IMR-90 (cell line): Measurements from ENCODE around the gene RAD51B. TPM values are rescaled to one million over a fixed set of nuclear protein-coding genes. Genes with fewer than 3 reads are reported as not detected.

Experiments
- ATAC-seq: fragments of 200-7000 bp; cut with Tn5 transposase; 2 replicates; pipeline ENCODE4 v1.9.1; 2020; ENCODE audit warnings: low read depth, mild to moderate bottlenecking, moderate library complexity
- BruUV-seq: library from RNA; stranded (reverse); fragments of 400-500 nt; replicated peaks from 2 replicates; lab custom pipeline; 2021; lab: Mats Ljungman, UMichigan
- CTCF ChIA-PET: fragments of 300-600 bp; formaldehyde crosslinking; extraction: SDS; loops from one replicate; lab custom pipeline; 2021; ENCODE audit warnings: antibody characterized with exemption; lab: Yijun Ruan, JAX
- POLR2A ChIA-PET: fragments of 300-600 bp; sonication (Branson Sonifier 250); formaldehyde crosslinking; loops from one replicate; lab custom pipeline; 2022; ENCODE audit warnings: antibody characterized with exemption; ENCODE audit not compliant: unreplicated experiment; lab: Charles Lee
- DNase-seq: peaks from one replicate; pipeline ENCODE4 v3.0.0; 2013
- H2AFZ ChIP-seq: replicated peaks from 2 replicates; pipeline ENCODE3; 2013; ENCODE audit warnings: low read length, mild to moderate bottlenecking; ENCODE audit not compliant: poor library complexity
- H2AK5ac ChIP-seq: 2 replicates; pipeline ENCODE4 v1.6.1; 2013; ENCODE audit warnings: low read depth, low read length, inconsistent platforms
- H2AK9ac ChIP-seq: replicated peaks from 2 replicates; pipeline ENCODE3; 2013; ENCODE audit warnings: mild to moderate bottlenecking, low read depth, low read length, moderate library complexity; ENCODE audit not compliant: poor library complexity
- H2BK120ac ChIP-seq: 2 replicates; pipeline ENCODE4 v1.6.1; 2013; ENCODE audit warnings: low read depth, low read length, inconsistent platforms
- H2BK15ac ChIP-seq: 3 replicates; pipeline ENCODE4 v1.6.1; 2013; ENCODE audit warnings: low read depth, low read length, inconsistent platforms
- H2BK20ac ChIP-seq: 2 replicates; pipeline ENCODE4 v1.6.1; 2013; ENCODE audit warnings: low read depth, mild to moderate bottlenecking, inconsistent platforms, low read length, moderate library complexity
- H2BK5ac ChIP-seq: 2 replicates; pipeline ENCODE4 v1.6.1; 2013; ENCODE audit warnings: mild to moderate bottlenecking, low read depth, low read length, inconsistent platforms; ENCODE audit not compliant: poor library complexity, severe bottlenecking
- H3K14ac ChIP-seq: replicated peaks from 2 replicates; pipeline ENCODE4 v1.6.1; 2013; ENCODE audit warnings: low read depth, low read length, inconsistent platforms
- H3K18ac ChIP-seq: 2 replicates; pipeline ENCODE4 v1.6.1; 2013; ENCODE audit warnings: low read depth, low read length, control low read depth
- H3K23ac ChIP-seq: 2 replicates; pipeline ENCODE4 v1.6.1; 2013; ENCODE audit warnings: low read depth, low read length, inconsistent platforms
- H3K27ac ChIP-seq: 2 replicates; pipeline ENCODE4 v1.5.1; 2013; ENCODE audit warnings: mild to moderate bottlenecking, control low read depth, low read length; ENCODE audit not compliant: insufficient read depth
- H3K27me3 ChIP-seq: 2 replicates; pipeline ENCODE4 v1.6.1; 2013; ENCODE audit warnings: low read length; ENCODE audit not compliant: control insufficient read depth, insufficient read depth
- H3K36me3 ChIP-seq: 2 replicates; pipeline ENCODE4 v1.6.1; 2013; ENCODE audit warnings: low read length, mixed read lengths; ENCODE audit not compliant: control insufficient read depth, insufficient read depth
- H3K4ac ChIP-seq: 2 replicates; pipeline ENCODE4 v1.6.1; 2013; ENCODE audit warnings: low read depth, low read length, inconsistent platforms
- H3K4me1 ChIP-seq: 2 replicates; pipeline ENCODE4 v1.6.1; 2013; ENCODE audit warnings: low read length, mixed read lengths; ENCODE audit not compliant: control insufficient read depth, insufficient read depth
- H3K4me2 ChIP-seq: 2 replicates; pipeline ENCODE4 v1.6.1; 2013; ENCODE audit warnings: low read depth, mild to moderate bottlenecking, control low read depth, low read length, moderate library complexity
- H3K4me3 ChIP-seq: 2 replicates; pipeline ENCODE4 v1.5.1; 2013; ENCODE audit warnings: low read depth, mild to moderate bottlenecking, control low read depth, low read length, moderate library complexity; ENCODE audit not compliant: insufficient read depth
- H3K56ac ChIP-seq: 2 replicates; pipeline ENCODE4 v1.6.1; 2013; ENCODE audit warnings: low read length, inconsistent platforms; ENCODE audit not compliant: insufficient read depth; ENCODE audit errors: extremely low read depth
- H3K79me1 ChIP-seq, 2 experiments: 2 replicates each; pipeline ENCODE4 v1.6.1; 2013; ENCODE audit warnings: low read length in 2 of 2, inconsistent platforms in 1 of 2, low read depth in 1 of 2
- H3K9ac ChIP-seq: 2 replicates; pipeline ENCODE4 v1.6.1; 2013; ENCODE audit warnings: low read depth, low read length, control low read depth
- H3K9me1 ChIP-seq: 2 replicates; pipeline ENCODE4 v1.6.1; 2013; ENCODE audit warnings: low read length, inconsistent platforms; ENCODE audit not compliant: insufficient read depth
- H3K9me3 ChIP-seq: 2 replicates; pipeline ENCODE4 v1.6.1; 2013; ENCODE audit warnings: low read length; ENCODE audit not compliant: control insufficient read depth, insufficient read depth
- H4K20me1 ChIP-seq: 2 replicates; pipeline ENCODE4 v1.6.1; 2013; ENCODE audit warnings: low read length, inconsistent platforms; ENCODE audit not compliant: insufficient read depth
- H4K5ac ChIP-seq: 2 replicates; pipeline ENCODE4 v1.6.1; 2013; ENCODE audit warnings: mild to moderate bottlenecking, low read depth, low read length, control low read depth
- H4K8ac ChIP-seq, 2 experiments: 2 replicates each; pipeline ENCODE4 v1.6.1; 2013; ENCODE audit warnings: low read depth in 2 of 2, low read length in 2 of 2, control low read depth in 1 of 2, inconsistent platforms in 1 of 2
- H4K91ac ChIP-seq: 2 replicates; pipeline ENCODE4 v1.6.1; 2013; ENCODE audit warnings: low read depth, low read length, inconsistent platforms; ENCODE audit not compliant: insufficient read depth
- BHLHE40 ChIP-seq: fragments of 150-350 bp; IDR thresholded peaks from 2 replicates; pipeline ENCODE4 v1.6.1; 2016; ENCODE audit warnings: mild to moderate bottlenecking, low read depth, low read length
- CEBPB ChIP-seq: IDR thresholded peaks from 2 replicates; pipeline ENCODE4 v1.6.1; 2012; ENCODE audit warnings: low read depth, low read length, improper control_type of control experiment
- CHD1 ChIP-seq: IDR thresholded peaks from 2 replicates; pipeline ENCODE4 v1.6.1; 2012; ENCODE audit warnings: low read depth, low read length, improper control_type of control experiment
- MAFK ChIP-seq: IDR thresholded peaks from 2 replicates; pipeline ENCODE4 v1.6.1; 2012; ENCODE audit warnings: low read depth, low read length, improper control_type of control experiment
- MAZ ChIP-seq: IDR thresholded peaks from 2 replicates; pipeline ENCODE4 v1.6.1; 2012; ENCODE audit warnings: low read depth, mild to moderate bottlenecking, low read length, improper control_type of control experiment, moderate library complexity, borderline replicate concordance
- MXI1 ChIP-seq: IDR thresholded peaks from 2 replicates; pipeline ENCODE4 v1.6.1; 2012; ENCODE audit warnings: low read depth, mild to moderate bottlenecking, low read length, moderate library complexity, borderline replicate concordance
- NFE2L2 ChIP-seq: fragments of 150-350 bp; IDR thresholded peaks from 2 replicates; pipeline ENCODE4 v1.6.1; 2016; ENCODE audit warnings: low read depth, mild to moderate bottlenecking, low read length
- POLR2A ChIP-seq: IDR thresholded peaks from 2 replicates; pipeline ENCODE4 v1.6.1; 2012; ENCODE audit warnings: mild to moderate bottlenecking, low read depth, low read length
- RAD21 ChIP-seq: IDR thresholded peaks from 2 replicates; pipeline ENCODE4 v1.6.1; 2012; ENCODE audit warnings: low read length, improper control_type of control experiment
- RCOR1 ChIP-seq: IDR thresholded peaks from 2 replicates; pipeline ENCODE4 v1.6.1; 2012; ENCODE audit warnings: mild to moderate bottlenecking, low read length, improper control_type of control experiment; ENCODE audit not compliant: insufficient replicate concordance
- RFX5 ChIP-seq: IDR thresholded peaks from 2 replicates; pipeline ENCODE4 v1.8.0; 2012; ENCODE audit warnings: low read depth, mild to moderate bottlenecking, low read length, moderate library complexity
- SMC3 ChIP-seq: fragments of 150-350 bp; IDR thresholded peaks from 2 replicates; pipeline ENCODE4 v1.6.1; 2016; ENCODE audit warnings: low read depth, mild to moderate bottlenecking, antibody characterized with exemption, low read length, moderate library complexity
- WGBS, 2 experiments: methylation state at CpG; one replicate each; pipeline versions ENCODE4 v1.1.5 to v1.1.7; 2013; ENCODE audit warnings: missing lambda C conversion rate in 2 of 2; ENCODE audit not compliant: insufficient read length in 1 of 2; ENCODE audit errors: extremely low coverage in 2 of 2; 5-methylcytosine and 5-hydroxymethylcytosine counted together
- dilution Hi-C: fragments of 300-500 bp; cut with HindIII; formaldehyde crosslinking; loops from one replicate; pipeline ENCODE4 v1.14.3; 2018; ENCODE audit warnings: low sequenced_read_pairs; ENCODE audit not compliant: unreplicated experiment
- in situ Hi-C: fragments of 300-500 bp; cut with MboI; formaldehyde crosslinking; loops from 3 replicates; pipeline ENCODE4 v1.14.3; 2019; ENCODE audit warnings: low sequenced_read_pairs, inconsistent platforms, mixed read lengths
- intact Hi-C: fragments of 100-400 bp; cut with micrococcal nuclease; formaldehyde crosslinking; loops from 2 replicates; pipeline ENCODE4 v1.10.0; 2022
- polyA plus RNA-seq, 3 experiments: library from polyadenylated mRNA; depleted of rRNA; stranded (reverse); fragments of >200 nt; gene quantifications; 2 replicates each; pipeline ENCODE4 v1.2.3, GENCODE V29; 2012; ENCODE audit warnings: low replicate concordance in 1 of 3
- total RNA-seq: library from RNA; depleted of rRNA; stranded (reverse); fragments of >200 nt; gene quantifications from 2 replicates; pipeline ENCODE4 v1.2.3, GENCODE V29; 2012
- TF ChIP-seq, protein P1 (sequence below): conservative IDR thresholded peaks from 2 replicates; pipeline ENCODE4 v1.5.1; 2012; ENCODE audit warnings: mild to moderate bottlenecking, low read depth, low read length, improper control_type of control experiment
- TF ChIP-seq, protein P2 (sequence below): fragments of 150-350 bp; IDR thresholded peaks from 2 replicates; pipeline ENCODE4 v1.6.1; 2017; ENCODE audit warnings: mild to moderate bottlenecking, antibody characterized with exemption, low read length, low read depth
- TF ChIP-seq, protein P3 (sequence below): fragments of 150-350 bp; IDR thresholded peaks from 2 replicates; pipeline ENCODE4 v1.6.1; 2016; ENCODE audit warnings: low read depth, mild to moderate bottlenecking, low read length, moderate library complexity, borderline replicate concordance

RAD51B gene
- total and polyA plus RNA-seq, 2 of the 4 experiments (the other 2 are of a cell fraction): 5.1 to 18.8 TPM

DNA sequence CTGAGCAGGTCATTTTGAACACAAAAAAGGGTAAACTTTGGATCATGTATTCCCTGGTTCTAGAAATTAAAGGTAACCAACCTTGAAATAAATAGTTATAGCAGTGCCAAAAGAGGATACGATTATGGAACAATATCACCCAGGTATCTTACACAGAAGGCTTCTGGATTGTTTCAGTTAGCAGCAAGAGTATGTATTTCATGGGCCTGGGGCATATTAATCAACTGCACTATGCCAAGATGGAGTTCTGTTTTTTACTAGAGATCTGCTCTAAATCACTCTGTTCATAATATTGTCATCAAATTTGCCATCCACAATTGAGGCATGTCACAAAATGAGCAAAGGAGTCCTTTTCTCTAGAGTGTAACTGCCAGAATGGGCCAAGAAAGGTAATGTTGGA is 357.1 kb downstream of the RAD51B start:
- in situ Hi-C loops (no loop called here), intact Hi-C loops (no loop called here), dilution Hi-C loops (no loop called here)
- H3K27me3 ChIP-seq: no peaks in the 10 kb centered on the region
- no peaks in the 10 kb centered on the region for H3K79me1 ChIP-seq
- H4K20me1 ChIP-seq: no peaks in the 10 kb centered on the region; the same call in 1 of the 2 replicates
- ATAC-seq (no peak), DNase-seq (no peak)
- CTCF ChIA-PET: no interaction called here
- WGBS, 2 experiments: no CpG with 5 or more reads among the region's 1 CpG
- no peak overlapping the region for H2BK20ac ChIP-seq
- H2AK5ac ChIP-seq: no peak overlapping the region
- no peak overlapping the region for H3K9ac ChIP-seq
- no peak overlapping the region for H2AK9ac ChIP-seq
- POLR2A ChIA-PET: interaction anchor here (0.6 kb wide), 1 partner anchor 39 kb away, joined by 7 read pairs; no protein-coding TSS in a partner anchor
- H2AFZ ChIP-seq: no peak overlapping the region
- no peak overlapping the region for H2BK5ac ChIP-seq
- no peak overlapping the region for H3K14ac ChIP-seq
- H4K8ac ChIP-seq: no peak overlapping the region
- no peaks in the 10 kb centered on the region for H3K36me3 ChIP-seq
- H4K5ac ChIP-seq: no peak overlapping the region
- no peak overlapping the region for H3K23ac ChIP-seq
- H3K9me1 ChIP-seq: peaks cover 3% of the 10 kb centered on the region
- no peak overlapping the region for H3K4me3 ChIP-seq
- no peak overlapping the region for H2BK15ac ChIP-seq
- H3K56ac ChIP-seq: no peak overlapping the region
- H3K4ac ChIP-seq: no peak overlapping the region
- TF ChIP-seq, protein P1, sequence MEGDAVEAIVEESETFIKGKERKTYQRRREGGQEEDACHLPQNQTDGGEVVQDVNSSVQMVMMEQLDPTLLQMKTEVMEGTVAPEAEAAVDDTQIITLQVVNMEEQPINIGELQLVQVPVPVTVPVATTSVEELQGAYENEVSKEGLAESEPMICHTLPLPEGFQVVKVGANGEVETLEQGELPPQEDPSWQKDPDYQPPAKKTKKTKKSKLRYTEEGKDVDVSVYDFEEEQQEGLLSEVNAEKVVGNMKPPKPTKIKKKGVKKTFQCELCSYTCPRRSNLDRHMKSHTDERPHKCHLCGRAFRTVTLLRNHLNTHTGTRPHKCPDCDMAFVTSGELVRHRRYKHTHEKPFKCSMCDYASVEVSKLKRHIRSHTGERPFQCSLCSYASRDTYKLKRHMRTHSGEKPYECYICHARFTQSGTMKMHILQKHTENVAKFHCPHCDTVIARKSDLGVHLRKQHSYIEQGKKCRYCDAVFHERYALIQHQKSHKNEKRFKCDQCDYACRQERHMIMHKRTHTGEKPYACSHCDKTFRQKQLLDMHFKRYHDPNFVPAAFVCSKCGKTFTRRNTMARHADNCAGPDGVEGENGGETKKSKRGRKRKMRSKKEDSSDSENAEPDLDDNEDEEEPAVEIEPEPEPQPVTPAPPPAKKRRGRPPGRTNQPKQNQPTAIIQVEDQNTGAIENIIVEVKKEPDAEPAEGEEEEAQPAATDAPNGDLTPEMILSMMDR: no peak
- TF ChIP-seq CEBPB (no peak), RCOR1 (no peak), BHLHE40 (no peak), POLR2A (no peak), MAZ (no peak), RFX5 (no peak), RAD21 (no peak), NFE2L2 (no peak), CHD1 (no peak), SMC3 (no peak), MXI1 (no peak), MAFK (no peak)
- TF ChIP-seq, protein P2, sequence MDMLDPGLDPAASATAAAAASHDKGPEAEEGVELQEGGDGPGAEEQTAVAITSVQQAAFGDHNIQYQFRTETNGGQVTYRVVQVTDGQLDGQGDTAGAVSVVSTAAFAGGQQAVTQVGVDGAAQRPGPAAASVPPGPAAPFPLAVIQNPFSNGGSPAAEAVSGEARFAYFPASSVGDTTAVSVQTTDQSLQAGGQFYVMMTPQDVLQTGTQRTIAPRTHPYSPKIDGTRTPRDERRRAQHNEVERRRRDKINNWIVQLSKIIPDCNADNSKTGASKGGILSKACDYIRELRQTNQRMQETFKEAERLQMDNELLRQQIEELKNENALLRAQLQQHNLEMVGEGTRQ: no peak
- TF ChIP-seq, protein P3, sequence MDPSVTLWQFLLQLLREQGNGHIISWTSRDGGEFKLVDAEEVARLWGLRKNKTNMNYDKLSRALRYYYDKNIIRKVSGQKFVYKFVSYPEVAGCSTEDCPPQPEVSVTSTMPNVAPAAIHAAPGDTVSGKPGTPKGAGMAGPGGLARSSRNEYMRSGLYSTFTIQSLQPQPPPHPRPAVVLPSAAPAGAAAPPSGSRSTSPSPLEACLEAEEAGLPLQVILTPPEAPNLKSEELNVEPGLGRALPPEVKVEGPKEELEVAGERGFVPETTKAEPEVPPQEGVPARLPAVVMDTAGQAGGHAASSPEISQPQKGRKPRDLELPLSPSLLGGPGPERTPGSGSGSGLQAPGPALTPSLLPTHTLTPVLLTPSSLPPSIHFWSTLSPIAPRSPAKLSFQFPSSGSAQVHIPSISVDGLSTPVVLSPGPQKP: no peak
- H3K4me2 ChIP-seq: no peak overlapping the region
- no peak overlapping the region for H3K18ac ChIP-seq
- H3K27ac ChIP-seq: no peak overlapping the region
- H3K4me1 ChIP-seq: peaks cover 16% of the 10 kb centered on the region
- H4K91ac ChIP-seq: no peak overlapping the region
- no peaks in the 10 kb centered on the region for H3K9me3 ChIP-seq
- no peak overlapping the region for H2BK120ac ChIP-seq
- no TSS peak for BruUV-seq
